Pons (tissue), 1 donor: ENCODE data around the gene KRT72.
A peak's percentile ranks its signal among the peaks of the same experiment; 100 is the strongest.
"Not testable (repeated sequence)": the region's sequence is repeated elsewhere in the genome, so short reads cannot be mapped to it uniquely, and the experiment has no call there.

Experiments
- DNase-seq: peaks from one replicate; pipeline ENCODE4 v3.0.0-alpha.2; 2016; ENCODE audit warnings: low spot score

The KRT72 gene

GRCh38 chr12:52606581-52607218, 5.4 kb upstream of the KRT72 start:
- DNase-seq: no peak

- DNase-seq: no peak
Measured at GRCh38 chr12:52606096-52606495, 4.8 kb upstream of the KRT72 start.

DNA sequence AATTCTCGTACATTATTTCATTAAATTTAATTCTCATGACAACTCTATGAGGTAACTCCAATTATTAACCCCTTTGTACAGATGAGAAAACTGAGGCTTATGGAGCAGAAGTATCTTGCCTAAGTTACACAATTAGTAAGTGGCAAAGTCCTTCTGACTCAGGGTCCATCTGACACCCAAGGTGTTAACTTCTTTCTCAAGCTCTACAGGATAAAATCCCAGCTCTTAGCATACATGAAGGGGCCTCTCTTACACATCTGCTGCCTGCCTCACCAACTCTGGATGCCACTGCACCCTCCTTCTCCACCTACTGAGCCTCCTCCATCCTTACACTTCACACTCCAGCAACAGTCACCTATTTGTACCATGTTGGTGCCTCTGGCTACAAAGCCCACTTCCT, 4.3 kb upstream of the KRT72 start:
- no peak for DNase-seq

GRCh38 chr12:52604859-52605258, 3.6 kb upstream of the KRT72 start:
- DNase-seq: no peak

DNA sequence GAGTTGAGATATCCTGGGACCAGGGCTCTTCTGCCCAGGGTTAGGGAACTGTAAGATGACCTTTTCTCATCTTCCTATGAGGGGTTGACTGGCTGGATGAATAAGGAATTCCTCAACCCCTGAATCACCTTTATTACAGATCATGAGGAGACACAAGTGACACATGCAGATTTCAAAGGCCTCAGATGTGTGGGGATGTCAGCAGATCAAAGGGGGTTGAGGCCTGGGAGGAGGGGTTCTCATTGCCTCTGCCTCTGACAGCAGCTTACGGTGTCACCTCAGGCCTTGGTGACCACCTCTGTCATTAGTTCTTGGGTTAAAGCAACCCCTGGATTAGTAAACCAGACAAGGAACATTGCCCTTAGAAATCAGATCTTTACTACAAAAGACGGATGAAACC, 2.1 kb upstream of the KRT72 start:
- DNase-seq: no peak

GRCh38 chr12:52602552-52602951, 1.3 kb upstream of the KRT72 start:
- no peak for DNase-seq

- DNase-seq: no peak
Measured at GRCh38 chr12:52601671-52602070, 408 bp upstream of the KRT72 start.

DNA sequence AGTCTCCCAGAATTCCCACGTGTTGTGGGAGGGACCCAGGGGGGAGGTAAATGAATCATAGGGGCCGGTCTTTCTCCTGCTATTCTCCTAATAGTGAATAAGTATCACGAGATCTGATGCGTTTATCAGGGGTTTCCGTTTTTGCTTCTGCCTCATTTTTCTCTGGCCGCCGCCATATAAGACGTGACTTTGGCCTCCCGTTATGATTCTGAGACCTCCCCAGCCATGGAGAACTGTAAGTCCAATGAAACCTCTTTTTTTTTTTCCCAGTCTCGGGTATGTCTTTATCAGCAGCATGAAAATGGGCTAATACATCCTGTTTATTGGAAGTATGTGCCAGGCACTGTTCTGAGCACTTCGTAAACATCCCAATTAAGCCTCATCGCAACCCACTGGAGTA, 788 bp downstream of the KRT72 start:
- no peak for DNase-seq

- no peak for DNase-seq
Measured at GRCh38 chr12:52600071-52600470, 1.2 kb downstream of the KRT72 start.

GRCh38 chr12:52598966-52599365, 2.3 kb downstream of the KRT72 start:
- no peak for DNase-seq

DNA sequence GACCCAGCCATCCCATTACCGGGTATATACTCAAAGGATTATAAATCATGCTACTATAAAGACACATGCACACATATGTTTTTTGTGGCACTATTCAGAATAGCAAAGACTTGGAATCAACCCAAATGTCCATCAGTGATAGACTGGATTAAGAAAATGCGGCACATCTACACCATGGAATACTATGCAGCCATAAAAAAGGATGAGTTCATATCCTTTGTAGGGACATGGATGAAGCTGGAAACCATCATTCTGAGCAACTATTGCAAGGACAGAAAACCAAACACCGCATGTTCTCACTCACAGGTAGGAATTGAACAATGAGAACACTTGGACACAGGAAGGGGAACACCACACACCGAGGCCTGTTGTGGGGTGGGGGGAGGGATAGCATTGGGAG, 7.0 kb downstream of the KRT72 start:
- not testable (repeated sequence) for DNase-seq

DNA sequence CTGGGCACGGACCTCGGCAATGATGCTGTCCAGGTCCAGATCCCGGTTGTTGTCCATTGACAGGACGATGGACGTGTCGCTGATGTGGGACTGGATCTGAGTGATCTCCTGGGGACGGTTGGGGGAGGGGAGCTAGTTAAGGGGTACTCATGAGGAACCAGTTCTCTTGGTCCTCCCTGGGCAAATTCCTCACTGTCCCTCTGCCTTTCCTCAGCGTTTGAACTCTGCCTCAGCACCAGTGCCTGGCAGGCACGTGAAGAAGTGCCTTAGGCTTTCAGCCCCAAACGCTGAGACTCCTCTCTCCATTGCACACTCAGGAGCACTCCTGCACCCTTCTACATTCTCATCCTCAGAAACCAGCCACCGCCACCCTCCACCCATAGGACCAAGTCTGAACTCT, 9.7 kb downstream of the KRT72 start:
- DNase-seq: no peak

- DNase-seq: no peak
Measured at GRCh38 chr12:52590021-52590420, 11.2 kb downstream of the KRT72 start.

DNA sequence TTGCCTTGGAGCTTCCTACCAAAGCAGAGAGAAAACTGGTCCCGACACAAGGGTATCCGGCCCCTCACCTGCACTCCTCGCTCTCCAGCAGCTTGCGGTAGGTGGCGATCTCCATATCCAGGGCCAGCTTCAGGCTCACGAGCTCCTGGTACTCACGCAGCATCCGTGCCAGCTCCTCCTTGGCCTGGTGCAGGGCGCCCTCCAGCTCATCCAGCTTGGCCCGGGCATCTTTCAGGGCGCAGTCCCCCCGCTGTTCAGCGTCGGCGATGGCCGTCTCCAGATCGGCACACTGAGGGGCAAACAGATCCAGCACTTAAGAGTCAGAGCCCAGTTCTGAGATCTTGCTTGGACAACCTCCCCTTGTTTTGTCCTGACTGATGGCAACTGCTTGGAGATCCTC, 13.7 kb downstream of the KRT72 start:
- DNase-seq: no peak

- no peak for DNase-seq
Measured at GRCh38 chr12:52585946-52586345, 15.3 kb downstream of the KRT72 start.

GRCh38 chr12:52585066-52585465, 16.2 kb downstream of the KRT72 start:
- DNase-seq: no peak

DNA sequence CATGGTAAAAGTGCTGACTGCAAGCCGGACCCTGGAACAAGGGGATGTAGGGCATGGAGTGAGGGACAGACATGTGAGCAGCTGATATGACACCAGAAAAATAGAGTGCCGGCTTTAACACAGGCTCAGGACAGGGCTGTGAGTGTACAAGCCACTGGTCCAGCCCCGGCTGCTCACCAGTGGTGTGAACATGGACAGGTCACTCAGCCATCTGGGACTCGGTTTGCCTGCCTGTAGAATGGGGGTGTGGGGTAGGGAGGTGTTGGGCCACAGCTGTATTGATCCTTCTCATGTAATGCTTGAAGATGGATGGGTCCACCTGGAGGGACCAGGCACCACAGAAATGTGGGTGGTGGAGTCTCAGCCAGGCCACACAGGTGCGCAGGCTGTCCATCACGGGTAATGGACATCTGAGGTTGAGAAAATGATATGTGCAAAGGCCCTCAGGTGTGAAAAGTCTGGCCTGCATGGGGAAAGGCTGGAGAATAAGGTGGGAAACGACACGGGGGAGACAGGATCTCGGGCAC, 17.0 kb downstream of the KRT72 start:
- DNase-seq: no peak

DNA sequence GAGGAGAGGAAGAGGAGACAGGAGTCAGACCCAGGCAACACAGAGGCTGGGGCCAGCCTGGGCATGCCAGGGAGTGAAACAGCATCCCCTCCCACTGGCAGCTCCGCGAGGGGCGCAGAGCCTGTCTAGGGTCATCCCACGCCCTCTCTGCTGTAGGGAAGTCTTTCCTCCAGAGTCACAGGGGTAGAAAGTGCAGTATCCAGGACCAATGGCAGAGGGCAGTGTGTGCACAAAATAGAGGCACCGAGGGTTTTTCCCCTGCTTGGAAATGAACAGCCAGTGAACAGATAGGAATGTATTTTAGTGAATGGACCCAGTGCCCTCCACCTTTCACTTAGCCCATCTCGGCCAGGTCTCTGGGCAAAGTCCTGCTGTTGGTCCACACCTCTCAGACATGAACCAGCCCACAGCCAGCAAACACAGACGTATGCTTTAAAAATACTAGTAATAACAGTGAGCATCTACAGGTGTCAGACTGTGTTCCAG, 18.2 kb downstream of the KRT72 start:
- DNase-seq: peak; percentile 60

GRCh38 chr12:52582486-52582885, 18.8 kb downstream of the KRT72 start:
- DNase-seq: no peak

DNA sequence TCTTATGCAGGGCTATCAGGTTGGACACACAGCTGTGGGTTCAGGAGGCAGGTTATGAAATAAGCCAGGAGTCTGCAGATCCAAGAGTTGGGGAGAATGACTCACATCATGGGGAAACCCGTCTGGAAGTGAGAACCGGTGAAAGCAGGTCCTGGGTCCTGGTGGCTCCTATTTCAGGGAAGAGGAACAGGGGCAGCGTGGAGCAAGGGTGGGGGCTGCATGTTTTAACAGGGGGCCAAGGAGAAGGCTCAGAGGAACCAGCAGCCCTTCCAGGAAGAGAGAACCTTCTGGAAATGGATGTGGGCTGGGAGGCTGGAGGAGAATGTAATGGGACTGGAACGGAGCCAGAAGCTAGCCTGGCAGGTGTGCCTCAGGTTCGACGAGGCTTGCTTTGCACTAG, 19.8 kb downstream of the KRT72 start:
- DNase-seq: no peak

DNA sequence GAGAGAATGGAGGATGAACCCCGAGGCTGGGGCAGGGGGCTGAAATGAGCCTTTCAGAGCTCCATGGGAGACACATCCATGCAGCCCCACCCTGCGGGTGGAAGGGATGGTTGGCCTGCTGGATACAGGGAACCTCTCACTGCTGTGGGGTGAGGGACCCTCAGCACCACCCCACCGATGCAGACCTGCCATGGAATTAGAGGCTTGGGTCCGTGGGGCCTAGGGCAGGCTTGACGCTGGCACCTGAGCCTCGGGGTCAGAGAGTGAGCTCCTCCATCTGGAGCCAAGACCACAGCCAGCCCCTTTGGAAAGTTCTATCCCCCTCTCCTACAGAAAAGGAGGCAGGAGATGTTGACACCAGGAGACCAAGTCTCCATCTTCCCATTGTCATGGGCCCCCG, 20.2 kb downstream of the KRT72 start:
- no peak for DNase-seq

- no peak for DNase-seq
Measured at GRCh38 chr12:52580496-52580895, 20.8 kb downstream of the KRT72 start.

GRCh38 chr12:52579468-52580465, 21.5 kb downstream of the KRT72 start:
- no peak for DNase-seq
